Hepatocyte (in vitro differentiated cells): ENCODE results near the gene EDEM2. TPM values are rescaled to one million over a fixed set of nuclear protein-coding genes. Genes with fewer than 3 reads are reported as not detected.

Experiments
- DNase-seq: peaks from one replicate; pipeline ENCODE4 v3.0.0-alpha.2; 2016; ENCODE audit warnings: low spot score
- H2AFZ ChIP-seq: fragments of 200-600 bp; sonication (generic); 2 replicates; pipeline ENCODE4 v1.6.0; 2016; ENCODE audit warnings: antibody characterized with exemption, mild to moderate bottlenecking
- H3K27ac ChIP-seq: fragments of 200-600 bp; sonication (generic); 2 replicates; pipeline ENCODE4 v1.5.1; 2016; ENCODE audit warnings: mild to moderate bottlenecking
- H3K27me3 ChIP-seq: fragments of 200-600 bp; sonication (generic); 2 replicates; pipeline ENCODE4 v1.6.1; 2016
- H3K36me3 ChIP-seq: fragments of 200-600 bp; sonication (generic); replicated peaks from 2 replicates; pipeline ENCODE4 v1.5.1; 2016; ENCODE audit warnings: low read depth; ENCODE audit not compliant: insufficient read depth
- H3K4me1 ChIP-seq: fragments of 200-600 bp; sonication (generic); 2 replicates; pipeline ENCODE4 v1.5.1; 2016; ENCODE audit warnings: mild to moderate bottlenecking, moderate library complexity; ENCODE audit not compliant: insufficient read depth
- H3K4me2 ChIP-seq: fragments of 200-600 bp; sonication (generic); 2 replicates; pipeline ENCODE4 v1.6.0; 2016
- H3K4me3 ChIP-seq: fragments of 200-600 bp; sonication (generic); 2 replicates; pipeline ENCODE4 v1.5.1; 2016; ENCODE audit warnings: mild to moderate bottlenecking
- H3K79me2 ChIP-seq: fragments of 200-600 bp; sonication (generic); 2 replicates; pipeline ENCODE4 v1.6.0; 2017; ENCODE audit warnings: mild to moderate bottlenecking
- H3K9me2 ChIP-seq: fragments of 200-600 bp; sonication (generic); replicated peaks from 2 replicates; pipeline ENCODE4 v1.6.0; 2017; ENCODE audit warnings: mild to moderate bottlenecking; ENCODE audit not compliant: insufficient read depth
- H3K9me3 ChIP-seq: fragments of 200-600 bp; sonication (generic); 2 replicates; pipeline ENCODE4 v1.5.1; 2016; ENCODE audit warnings: low read depth, mild to moderate bottlenecking
- H4K20me1 ChIP-seq: fragments of 200-600 bp; sonication (generic); 2 replicates; pipeline ENCODE4 v1.6.0; 2016; ENCODE audit warnings: mild to moderate bottlenecking; ENCODE audit not compliant: insufficient read depth, poor library complexity, severe bottlenecking
- EZH2 ChIP-seq: fragments of 200-600 bp; sonication (generic); IDR thresholded peaks from 2 replicates; pipeline ENCODE4 v1.6.1; 2016; ENCODE audit warnings: antibody characterized with exemption, mild to moderate bottlenecking, borderline replicate concordance
- EZH2phosphoT487 ChIP-seq: fragments of 200-600 bp; sonication (generic); IDR thresholded peaks from one replicate; pipeline ENCODE4 v1.6.1; 2018; ENCODE audit warnings: antibody characterized with exemption, mild to moderate bottlenecking, low read depth, moderate library complexity; ENCODE audit not compliant: unreplicated experiment, severe bottlenecking
- WGBS: methylation state at CpG from one replicate; pipeline ENCODE4 v1.1.6; 2016; ENCODE audit warnings: low lambda C conversion rate; ENCODE audit errors: missing lambda C conversion rate; 5-methylcytosine and 5-hydroxymethylcytosine counted together
- polyA plus RNA-seq: library from polyadenylated mRNA; unstranded; fragments of >200 nt; fragmentation: Nextera tagmentation; extraction: Ambion mirVana; gene quantifications from 2 replicates; pipeline ENCODE4 v1.2.1, GENCODE V29; 2016
- total RNA-seq: library from RNA; depleted of rRNA; stranded (reverse); fragments of >200 nt; gene quantifications from 2 replicates; pipeline ENCODE4 v1.2.3, GENCODE V29; 2014
- TF ChIP-seq, protein P1 (sequence below): fragments of 200-600 bp; sonication (generic); IDR thresholded peaks from 2 replicates; pipeline ENCODE4 v1.5.1; 2016; ENCODE audit warnings: antibody characterized with exemption, mild to moderate bottlenecking; ENCODE audit not compliant: poor library complexity

EDEM2 gene
- total and polyA plus RNA-seq, 2 experiments from 2014 or later, result 24.7 to 40.8 TPM

DNA sequence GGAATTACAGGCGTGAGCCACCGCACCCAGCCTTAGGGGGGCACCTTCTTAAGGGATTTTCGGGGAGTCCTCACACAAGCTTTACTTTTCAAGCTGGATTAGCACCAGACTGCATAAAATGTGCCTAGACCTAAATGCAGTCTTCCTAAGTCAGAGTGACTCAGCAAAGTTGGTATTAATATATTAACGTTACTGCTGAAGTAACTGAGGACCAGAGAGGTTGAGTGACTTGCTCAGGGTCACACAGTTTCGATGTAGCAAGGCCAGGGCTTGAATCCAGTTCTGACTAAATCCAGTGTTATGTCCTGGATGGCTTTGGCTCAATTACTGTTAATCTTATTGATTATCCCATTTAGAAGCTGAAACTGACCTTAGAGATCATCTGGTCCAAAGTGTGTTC is 13.4 kb downstream of the EDEM2 start:
- no peak overlapping the region for H3K4me2 ChIP-seq
- no peak for DNase-seq
- H2AFZ ChIP-seq, result no peak overlapping the region
- no peaks in the 10 kb centered on the region for H3K9me3 ChIP-seq
- H3K36me3 ChIP-seq, result no peaks in the 10 kb centered on the region
- H3K27me3 ChIP-seq, result no peaks in the 10 kb centered on the region
- 96% methylated on average over 5 of the region's 5 CpGs for WGBS
- H3K9me2 ChIP-seq, result no peaks in the 10 kb centered on the region
- no peak overlapping the region for H3K4me3 ChIP-seq
- H4K20me1 ChIP-seq, result no peaks in the 10 kb centered on the region
- H3K4me1 ChIP-seq, result no peaks in the 10 kb centered on the region
- H3K79me2 ChIP-seq, result no peaks in the 10 kb centered on the region
- no peak for TF ChIP-seq EZH2phosphoT487
- no peak for TF ChIP-seq EZH2
- no peak overlapping the region for H3K27ac ChIP-seq

DNA sequence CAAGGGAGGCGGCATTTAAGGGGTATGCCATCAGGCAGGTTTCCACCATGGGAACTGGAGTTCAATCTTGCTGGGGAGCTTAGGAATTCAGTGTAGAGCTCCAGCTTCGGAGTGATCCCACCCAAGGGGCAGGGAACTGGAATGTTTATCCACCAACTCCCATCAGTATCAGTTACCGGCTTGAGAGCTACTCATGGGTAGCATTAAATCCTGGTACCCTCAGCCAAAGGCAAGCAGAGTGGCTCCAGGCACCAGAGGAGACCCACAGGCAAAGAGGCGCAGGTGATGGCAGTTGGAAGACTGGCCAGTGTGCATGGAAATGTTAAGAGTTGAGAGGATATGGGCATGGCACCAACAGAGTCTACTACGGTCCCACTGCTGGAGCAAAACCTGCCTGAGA is 14.1 kb downstream of the EDEM2 start:
- Histone ChIP-seq H4K20me1 (no peaks in the 10 kb centered on the region), H3K27ac (no peak overlapping the region), H3K9me2 (no peaks in the 10 kb centered on the region), H3K36me3 (no peaks in the 10 kb centered on the region), H3K79me2 (no peaks in the 10 kb centered on the region), H3K4me1 (no peaks in the 10 kb centered on the region), H3K4me2 (no peak overlapping the region), H2AFZ (no peak overlapping the region), H3K27me3 (no peaks in the 10 kb centered on the region), H3K4me3 (no peak overlapping the region), H3K9me3 (no peaks in the 10 kb centered on the region)
- TF ChIP-seq EZH2 (no peak), EZH2phosphoT487 (no peak)
- TF ChIP-seq, protein P1, sequence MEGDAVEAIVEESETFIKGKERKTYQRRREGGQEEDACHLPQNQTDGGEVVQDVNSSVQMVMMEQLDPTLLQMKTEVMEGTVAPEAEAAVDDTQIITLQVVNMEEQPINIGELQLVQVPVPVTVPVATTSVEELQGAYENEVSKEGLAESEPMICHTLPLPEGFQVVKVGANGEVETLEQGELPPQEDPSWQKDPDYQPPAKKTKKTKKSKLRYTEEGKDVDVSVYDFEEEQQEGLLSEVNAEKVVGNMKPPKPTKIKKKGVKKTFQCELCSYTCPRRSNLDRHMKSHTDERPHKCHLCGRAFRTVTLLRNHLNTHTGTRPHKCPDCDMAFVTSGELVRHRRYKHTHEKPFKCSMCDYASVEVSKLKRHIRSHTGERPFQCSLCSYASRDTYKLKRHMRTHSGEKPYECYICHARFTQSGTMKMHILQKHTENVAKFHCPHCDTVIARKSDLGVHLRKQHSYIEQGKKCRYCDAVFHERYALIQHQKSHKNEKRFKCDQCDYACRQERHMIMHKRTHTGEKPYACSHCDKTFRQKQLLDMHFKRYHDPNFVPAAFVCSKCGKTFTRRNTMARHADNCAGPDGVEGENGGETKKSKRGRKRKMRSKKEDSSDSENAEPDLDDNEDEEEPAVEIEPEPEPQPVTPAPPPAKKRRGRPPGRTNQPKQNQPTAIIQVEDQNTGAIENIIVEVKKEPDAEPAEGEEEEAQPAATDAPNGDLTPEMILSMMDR, result no peak
- 96% methylated on average over 5 of the region's 5 CpGs for whole genome bisulfite sequencing
- DNase-seq, result no peak

DNA sequence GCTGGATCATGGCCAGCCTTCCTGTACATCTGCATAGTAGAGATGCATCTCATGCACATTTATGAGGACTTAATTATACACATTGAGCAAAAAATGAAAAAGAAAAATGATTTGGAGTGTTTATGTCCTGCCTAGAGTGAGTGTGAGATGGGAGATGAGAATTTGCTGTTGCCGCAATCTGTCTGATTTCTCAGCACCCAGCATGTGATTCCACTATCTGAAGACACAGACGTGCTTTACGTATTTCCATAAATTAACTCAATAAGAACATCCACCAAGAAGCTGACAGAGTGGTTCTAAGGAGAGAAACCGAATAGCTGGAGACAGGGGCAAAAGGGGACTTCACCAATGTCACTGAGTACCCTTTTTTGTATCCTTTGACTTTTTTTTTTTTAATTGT is 15.2 kb downstream of the EDEM2 start:
- H3K4me3 ChIP-seq, result no peak overlapping the region

GRCh38 chr20:35129647-35130069 is 17.5 kb downstream of the EDEM2 start:
- no peaks in the 10 kb centered on the region for H3K9me3 ChIP-seq
- no peak for TF ChIP-seq EZH2phosphoT487
- no peak for TF ChIP-seq EZH2
- TF ChIP-seq, protein P1, result no peak
- H3K36me3 ChIP-seq, result no peaks in the 10 kb centered on the region
- 74% methylated on average over 2 of the region's 2 CpGs for WGBS
- no peak overlapping the region for H3K4me2 ChIP-seq
- no peaks in the 10 kb centered on the region for H3K9me2 ChIP-seq
- no peaks in the 10 kb centered on the region for H3K4me1 ChIP-seq
- no peak overlapping the region for H3K4me3 ChIP-seq
- DNase-seq, result no peak
- H4K20me1 ChIP-seq, result no peaks in the 10 kb centered on the region
- no peak overlapping the region for H2AFZ ChIP-seq
- H3K27ac ChIP-seq, result no peak overlapping the region
- no peaks in the 10 kb centered on the region for H3K27me3 ChIP-seq
- no peaks in the 10 kb centered on the region for H3K79me2 ChIP-seq

More for the DNA sequence above, 15.2 kb downstream of the EDEM2 start:
- H3K9me2 ChIP-seq, result no peaks in the 10 kb centered on the region
- no peaks in the 10 kb centered on the region for H3K4me1 ChIP-seq
- TF ChIP-seq EZH2phosphoT487 (no peak), EZH2 (no peak)
- TF ChIP-seq, protein P1, result no peak
- H3K4me2 ChIP-seq, result no peak overlapping the region
- H2AFZ ChIP-seq, result no peak overlapping the region
- H3K27me3 ChIP-seq, result no peaks in the 10 kb centered on the region
- no peaks in the 10 kb centered on the region for H4K20me1 ChIP-seq
- H3K79me2 ChIP-seq, result no peaks in the 10 kb centered on the region
- no peak overlapping the region for H3K27ac ChIP-seq
- no peaks in the 10 kb centered on the region for H3K36me3 ChIP-seq
- no peaks in the 10 kb centered on the region for H3K9me3 ChIP-seq
- WGBS, result 94% methylated on average over 4 of the region's 4 CpGs
- DNase-seq, result no peak
